IPS DF 6.9 (cell line): ENCODE results near the gene SNRK.

Experiments
- DNase-seq: peaks from one replicate; pipeline ENCODE4 v3.0.0-alpha.2; 2013; ENCODE audit warnings: low read depth, low spot score
- H3K27ac ChIP-seq: one replicate; pipeline ENCODE4 v1.5.1; 2013; ENCODE audit warnings: low read length, control low read depth
- H3K27me3 ChIP-seq: 2 replicates; pipeline ENCODE4 v1.6.1; 2013; ENCODE audit warnings: mild to moderate bottlenecking, low read length; ENCODE audit not compliant: control insufficient read depth, insufficient read depth
- H3K36me3 ChIP-seq: 2 replicates; pipeline ENCODE4 v1.6.1; 2013; ENCODE audit warnings: low read length; ENCODE audit not compliant: control insufficient read depth, insufficient read depth
- H3K4me1 ChIP-seq: 2 replicates; pipeline ENCODE4 v1.6.1; 2013; ENCODE audit warnings: low read length; ENCODE audit not compliant: control insufficient read depth, insufficient read depth
- H3K4me3 ChIP-seq: 2 replicates; pipeline ENCODE4 v1.5.1; 2013; ENCODE audit warnings: mild to moderate bottlenecking, low read length
- H3K9me3 ChIP-seq: 2 replicates; pipeline ENCODE4 v1.6.1; 2013; ENCODE audit warnings: low read length, inconsistent platforms; ENCODE audit not compliant: control insufficient read depth, insufficient read depth
- WGBS: extraction: QIAGEN DNeasy Blood & Tissue Kit; methylation state at CpG from one replicate; pipeline ENCODE4 v1.1.7; 2013; ENCODE audit warnings: mixed read lengths, missing lambda C conversion rate; ENCODE audit not compliant: insufficient read length, insufficient coverage; 5-methylcytosine and 5-hydroxymethylcytosine counted together

SNRK gene

GRCh38 chr3:43388175-43388574 lies 101.8 kb downstream of the SNRK start:
- Histone ChIP-seq H3K9me3 (no peaks in the 10 kb centered on the region), H3K4me1 (peaks cover 3% of the 10 kb centered on the region), H3K4me3 (no peak overlapping the region), H3K27ac (no peak overlapping the region), H3K27me3 (no peaks in the 10 kb centered on the region), H3K36me3 (no peaks in the 10 kb centered on the region)
- DNase-seq: no peak
- WGBS: no CpG with 5 or more reads among the region's 5 CpGs

GRCh38 chr3:43388915-43389314 lies 102.6 kb downstream of the SNRK start:
- no peak overlapping the region for H3K4me3 ChIP-seq
- H3K36me3 ChIP-seq: no peaks in the 10 kb centered on the region
- H3K9me3 ChIP-seq: no peaks in the 10 kb centered on the region
- no peak overlapping the region for H3K27ac ChIP-seq
- DNase-seq: no peak
- peaks cover 3% of the 10 kb centered on the region for H3K4me1 ChIP-seq
- H3K27me3 ChIP-seq: no peaks in the 10 kb centered on the region

DNA sequence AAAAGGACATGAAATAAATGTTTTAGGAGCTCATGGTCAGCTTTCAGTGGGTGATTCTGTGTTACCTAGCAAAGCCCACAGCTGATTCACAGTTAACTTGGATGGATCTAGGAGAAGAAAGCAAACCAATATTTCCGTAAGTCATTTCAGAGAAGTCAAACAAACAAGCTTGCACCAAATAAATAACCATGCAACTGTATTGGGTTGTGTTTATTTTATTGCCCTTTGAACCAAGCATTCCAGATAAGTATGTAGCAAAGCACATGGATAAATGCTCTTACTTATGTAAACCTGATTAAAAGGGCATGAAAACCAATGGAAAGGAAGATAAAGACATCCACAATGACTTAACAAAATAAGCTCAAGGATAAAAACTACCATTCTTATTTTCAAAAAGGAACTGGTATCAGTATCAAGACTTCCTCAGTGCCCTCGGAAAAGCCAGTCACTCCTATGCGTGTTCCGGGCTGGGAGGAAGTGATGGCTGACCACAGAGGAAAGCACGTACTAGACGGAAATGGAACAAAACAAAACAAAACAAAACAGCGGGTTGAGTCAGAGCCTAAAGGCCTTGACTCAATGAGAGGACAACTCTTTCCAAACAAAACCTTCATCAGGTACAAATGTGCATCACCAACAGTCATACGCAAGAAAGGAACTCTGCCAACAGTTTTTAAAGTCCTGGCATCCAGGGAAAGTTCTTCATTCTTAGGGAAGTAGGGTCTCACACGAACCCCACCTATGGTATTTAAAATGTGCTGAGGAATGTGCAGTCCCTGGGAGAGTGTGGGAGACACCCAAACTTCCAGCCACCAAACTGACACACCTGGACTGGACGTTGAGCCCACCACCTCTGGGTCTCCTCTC lies 103.3 kb downstream of the SNRK start:
- WGBS: no CpG with 5 or more reads among the region's 10 CpGs
- Histone ChIP-seq H3K36me3 (no peaks in the 10 kb centered on the region), H3K27ac (no peak overlapping the region), H3K4me3 (no peak overlapping the region), H3K4me1 (peaks cover 3% of the 10 kb centered on the region), H3K27me3 (no peaks in the 10 kb centered on the region), H3K9me3 (no peaks in the 10 kb centered on the region)
- no peak for DNase-seq

GRCh38 chr3:43390255-43390588 lies 103.9 kb downstream of the SNRK start:
- WGBS: no CpG with 5 or more reads among the region's 1 CpG
- Histone ChIP-seq H3K36me3 (no peaks in the 10 kb centered on the region), H3K9me3 (no peaks in the 10 kb centered on the region), H3K27ac (no peak overlapping the region), H3K4me3 (no peak overlapping the region), H3K4me1 (peaks cover 3% of the 10 kb centered on the region), H3K27me3 (no peaks in the 10 kb centered on the region)
- DNase-seq: no peak

- Histone ChIP-seq H3K9me3 (no peaks in the 10 kb centered on the region), H3K4me3 (no peak overlapping the region), H3K27me3 (no peaks in the 10 kb centered on the region), H3K4me1 (peaks cover 1% of the 10 kb centered on the region), H3K36me3 (no peaks in the 10 kb centered on the region), H3K27ac (no peak overlapping the region)
- WGBS: no CpG with 5 or more reads among the region's 1 CpG
- DNase-seq: no peak
These were observed 105.3 kb downstream of the SNRK start for GRCh38 chr3:43391621-43392020.

DNA sequence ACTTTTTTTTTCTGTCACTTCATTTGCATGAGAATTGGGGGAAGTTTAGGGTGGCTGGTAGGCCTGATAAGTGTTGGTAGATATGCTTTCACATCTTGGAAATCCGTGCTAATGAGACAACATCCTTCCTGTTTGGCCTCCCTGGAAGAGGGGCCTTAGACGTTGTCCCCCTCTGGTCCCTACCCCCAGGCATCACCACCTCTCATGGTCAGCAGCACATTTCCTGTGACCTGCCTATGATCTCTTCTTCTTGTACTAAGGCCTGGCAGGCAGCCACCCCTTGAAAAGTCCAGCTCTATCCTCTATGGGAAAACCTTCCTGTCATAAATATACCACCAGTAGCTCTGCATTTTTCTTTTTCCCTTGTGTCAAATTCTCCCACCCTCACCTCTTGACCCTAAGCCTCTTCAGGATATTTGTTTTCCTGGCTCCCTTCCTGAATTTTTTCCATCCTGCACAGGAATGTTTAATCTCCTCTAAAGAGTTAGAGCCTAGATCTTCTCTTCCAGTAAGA lies 107.8 kb downstream of the SNRK start:
- Histone ChIP-seq H3K4me3 (no peak overlapping the region), H3K9me3 (no peaks in the 10 kb centered on the region), H3K27ac (no peak overlapping the region), H3K36me3 (no peaks in the 10 kb centered on the region), H3K27me3 (no peaks in the 10 kb centered on the region), H3K4me1 (no peaks in the 10 kb centered on the region; the same call in 1 of the 2 replicates)
- DNase-seq: no peak
- WGBS: no CpG with 5 or more reads among the region's 2 CpGs

- Histone ChIP-seq H3K9me3 (no peaks in the 10 kb centered on the region), H3K4me3 (no peak overlapping the region), H3K4me1 (no peaks in the 10 kb centered on the region), H3K36me3 (no peaks in the 10 kb centered on the region), H3K27ac (no peak overlapping the region), H3K27me3 (no peaks in the 10 kb centered on the region)
- no peak for DNase-seq
- WGBS: no CpG with 5 or more reads among the region's 6 CpGs
These were observed 112.7 kb downstream of the SNRK start for GRCh38 chr3:43399034-43399433.

- Histone ChIP-seq H3K27ac (no peak overlapping the region), H3K36me3 (no peaks in the 10 kb centered on the region), H3K27me3 (no peaks in the 10 kb centered on the region), H3K9me3 (no peaks in the 10 kb centered on the region), H3K4me1 (no peaks in the 10 kb centered on the region), H3K4me3 (no peak overlapping the region)
- WGBS: no CpG with 5 or more reads among the region's 1 CpG
- no peak for DNase-seq
These were observed 113.8 kb downstream of the SNRK start for GRCh38 chr3:43400167-43400566.
